DND-41 (cell line): Measurements from ENCODE around the gene ALAS2.

Source experiments
- EZH2 ChIP-seq: IDR thresholded peaks from 3 replicates; pipeline ENCODE4 v1.6.1; 2012; ENCODE audit warnings: borderline replicate concordance, low read depth, mild to moderate bottlenecking, moderate library complexity, low read length, inconsistent platforms; ENCODE audit not compliant: severe bottlenecking
- TF ChIP-seq, protein P1 (sequence below): IDR thresholded peaks from 2 replicates; pipeline ENCODE4 v1.5.1; 2012; ENCODE audit warnings: borderline replicate concordance, low read length, moderate library complexity, mild to moderate bottlenecking; ENCODE audit not compliant: poor library complexity, severe bottlenecking; ENCODE audit errors: extremely low read depth

DNA sequence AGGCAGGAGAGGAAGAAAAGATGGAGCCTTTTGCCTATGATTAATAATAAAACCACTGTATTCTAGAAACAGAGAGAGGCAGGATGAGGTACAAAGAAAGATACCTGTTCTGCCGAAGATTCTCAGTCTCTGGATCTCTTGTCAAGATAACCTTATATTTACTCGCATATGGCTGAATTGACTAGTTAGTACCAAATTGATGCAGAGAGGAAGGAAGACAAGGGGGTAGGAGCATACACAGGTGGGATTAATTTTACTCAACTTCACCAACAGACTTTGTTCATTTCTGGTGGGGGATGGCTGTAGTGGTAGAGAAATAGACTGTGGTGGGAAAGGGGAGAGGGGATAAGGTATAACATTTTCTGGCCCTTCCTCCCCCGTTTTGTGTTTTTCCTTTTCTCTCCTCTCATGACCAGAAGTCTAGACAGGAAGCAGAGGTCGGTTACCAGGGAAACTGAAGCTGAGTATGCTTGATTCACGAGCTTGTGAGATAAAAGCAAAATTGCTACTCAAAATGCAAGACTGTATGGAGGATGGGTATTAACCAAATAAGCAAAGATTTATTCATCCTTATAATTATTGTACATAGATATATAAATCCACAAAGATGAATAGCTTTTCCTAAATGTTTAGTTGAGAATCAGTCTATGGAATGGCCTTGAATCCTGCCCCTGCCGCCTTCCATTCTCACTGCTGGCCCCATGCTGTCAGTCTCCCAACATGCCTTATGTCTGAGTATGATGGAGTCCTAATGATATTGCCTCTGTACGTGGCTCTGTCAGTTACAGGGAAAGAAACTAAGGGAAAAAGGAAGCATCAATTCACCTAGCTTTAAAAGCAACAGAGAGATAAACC, 26.3 kb upstream of the ALAS2 start:
- TF ChIP-seq, protein P1, sequence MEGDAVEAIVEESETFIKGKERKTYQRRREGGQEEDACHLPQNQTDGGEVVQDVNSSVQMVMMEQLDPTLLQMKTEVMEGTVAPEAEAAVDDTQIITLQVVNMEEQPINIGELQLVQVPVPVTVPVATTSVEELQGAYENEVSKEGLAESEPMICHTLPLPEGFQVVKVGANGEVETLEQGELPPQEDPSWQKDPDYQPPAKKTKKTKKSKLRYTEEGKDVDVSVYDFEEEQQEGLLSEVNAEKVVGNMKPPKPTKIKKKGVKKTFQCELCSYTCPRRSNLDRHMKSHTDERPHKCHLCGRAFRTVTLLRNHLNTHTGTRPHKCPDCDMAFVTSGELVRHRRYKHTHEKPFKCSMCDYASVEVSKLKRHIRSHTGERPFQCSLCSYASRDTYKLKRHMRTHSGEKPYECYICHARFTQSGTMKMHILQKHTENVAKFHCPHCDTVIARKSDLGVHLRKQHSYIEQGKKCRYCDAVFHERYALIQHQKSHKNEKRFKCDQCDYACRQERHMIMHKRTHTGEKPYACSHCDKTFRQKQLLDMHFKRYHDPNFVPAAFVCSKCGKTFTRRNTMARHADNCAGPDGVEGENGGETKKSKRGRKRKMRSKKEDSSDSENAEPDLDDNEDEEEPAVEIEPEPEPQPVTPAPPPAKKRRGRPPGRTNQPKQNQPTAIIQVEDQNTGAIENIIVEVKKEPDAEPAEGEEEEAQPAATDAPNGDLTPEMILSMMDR = no peak
- TF ChIP-seq EZH2 = no peak
